A549 (cell line): ENCODE measurements around the gene CCDC127.

Experiments
- CHD2 ChIP-seq: fragments of 150-350 bp; IDR thresholded peaks from 2 replicates; pipeline ENCODE4 v1.6.1; 2014; ENCODE audit warnings: low read length; ENCODE audit not compliant: partially characterized antibody
- RCOR1 ChIP-seq: fragments of 150-350 bp; IDR thresholded peaks from 2 replicates; pipeline ENCODE4 v1.6.1; 2014; ENCODE audit warnings: antibody characterized with exemption, low read length, low read depth
- RFX5 ChIP-seq: fragments of 450-650 bp; IDR thresholded peaks from 2 replicates; pipeline ENCODE4 v1.7.1; 2014; ENCODE audit warnings: antibody characterized with exemption, mild to moderate bottlenecking, moderate library complexity
- TF ChIP-seq, protein P1 (sequence below): fragments of >200 bp; sonication (Bioruptor Twin); formaldehyde crosslinking; IDR thresholded peaks from 3 replicates; pipeline ENCODE4 v1.5.1; 2016
- TF ChIP-seq, protein P2 (sequence below): fragments of 150-350 bp; IDR thresholded peaks from 2 replicates; pipeline ENCODE4 v1.6.1; 2014; ENCODE audit warnings: low read depth, mild to moderate bottlenecking, low read length

DNA sequence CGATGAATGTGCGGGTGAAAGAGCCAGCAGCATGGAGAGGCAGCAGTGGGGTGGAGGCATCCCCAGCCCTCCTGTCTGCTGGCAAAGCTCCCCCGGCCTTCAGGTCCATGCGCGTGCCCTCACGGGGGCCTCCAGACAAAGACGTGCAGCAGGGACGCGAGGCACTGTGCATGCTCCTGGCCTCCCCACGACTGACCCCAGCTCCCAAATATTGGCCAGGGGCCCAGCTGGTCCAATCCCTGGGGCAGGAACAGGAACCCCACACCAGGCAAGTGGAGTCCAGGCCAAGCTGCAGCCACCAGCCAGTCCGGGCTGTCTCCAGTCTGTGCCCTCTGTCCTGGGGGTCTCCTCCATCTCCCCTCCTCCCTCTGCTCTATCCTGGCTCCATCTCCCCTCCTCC is 60.2 kb downstream of the CCDC127 start:
- TF ChIP-seq, protein P1, sequence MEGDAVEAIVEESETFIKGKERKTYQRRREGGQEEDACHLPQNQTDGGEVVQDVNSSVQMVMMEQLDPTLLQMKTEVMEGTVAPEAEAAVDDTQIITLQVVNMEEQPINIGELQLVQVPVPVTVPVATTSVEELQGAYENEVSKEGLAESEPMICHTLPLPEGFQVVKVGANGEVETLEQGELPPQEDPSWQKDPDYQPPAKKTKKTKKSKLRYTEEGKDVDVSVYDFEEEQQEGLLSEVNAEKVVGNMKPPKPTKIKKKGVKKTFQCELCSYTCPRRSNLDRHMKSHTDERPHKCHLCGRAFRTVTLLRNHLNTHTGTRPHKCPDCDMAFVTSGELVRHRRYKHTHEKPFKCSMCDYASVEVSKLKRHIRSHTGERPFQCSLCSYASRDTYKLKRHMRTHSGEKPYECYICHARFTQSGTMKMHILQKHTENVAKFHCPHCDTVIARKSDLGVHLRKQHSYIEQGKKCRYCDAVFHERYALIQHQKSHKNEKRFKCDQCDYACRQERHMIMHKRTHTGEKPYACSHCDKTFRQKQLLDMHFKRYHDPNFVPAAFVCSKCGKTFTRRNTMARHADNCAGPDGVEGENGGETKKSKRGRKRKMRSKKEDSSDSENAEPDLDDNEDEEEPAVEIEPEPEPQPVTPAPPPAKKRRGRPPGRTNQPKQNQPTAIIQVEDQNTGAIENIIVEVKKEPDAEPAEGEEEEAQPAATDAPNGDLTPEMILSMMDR, result no peak
- TF ChIP-seq, protein P2, sequence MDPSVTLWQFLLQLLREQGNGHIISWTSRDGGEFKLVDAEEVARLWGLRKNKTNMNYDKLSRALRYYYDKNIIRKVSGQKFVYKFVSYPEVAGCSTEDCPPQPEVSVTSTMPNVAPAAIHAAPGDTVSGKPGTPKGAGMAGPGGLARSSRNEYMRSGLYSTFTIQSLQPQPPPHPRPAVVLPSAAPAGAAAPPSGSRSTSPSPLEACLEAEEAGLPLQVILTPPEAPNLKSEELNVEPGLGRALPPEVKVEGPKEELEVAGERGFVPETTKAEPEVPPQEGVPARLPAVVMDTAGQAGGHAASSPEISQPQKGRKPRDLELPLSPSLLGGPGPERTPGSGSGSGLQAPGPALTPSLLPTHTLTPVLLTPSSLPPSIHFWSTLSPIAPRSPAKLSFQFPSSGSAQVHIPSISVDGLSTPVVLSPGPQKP, result no peak
- no peak for TF ChIP-seq RCOR1
- TF ChIP-seq CHD2, result no peak
- no peak for TF ChIP-seq RFX5
